ENCODE results near the gene ITPR2.

The ITPR2 gene

GRCh38 chr12:26727482-26728204 is 105.4 kb downstream of the ITPR2 start:
- DNase-seq (ENCODE audit: low read depth) = no peak
- H3K4me3 ChIP-seq (ENCODE audit: low read length) = no peak overlapping the region
- no peak for TF ChIP-seq CTCF (conservative IDR thresholded peaks at IDR 0.05; ENCODE audit: low read depth, low read length)

- no peak for TF ChIP-seq CTCF (conservative IDR thresholded peaks at IDR 0.05; ENCODE audit: low read depth, low read length)
- no peak overlapping the region for H3K4me3 ChIP-seq (ENCODE audit: low read length)
- no peak for DNase-seq (ENCODE audit: low read depth)
Observed at GRCh38 chr12:26726956-26727355, 106.0 kb downstream of the ITPR2 start.

GRCh38 chr12:26725276-26725916 is 107.6 kb downstream of the ITPR2 start:
- no peak for TF ChIP-seq CTCF (conservative IDR thresholded peaks at IDR 0.05; ENCODE audit: low read depth, low read length)
- no peak overlapping the region for H3K4me3 ChIP-seq (ENCODE audit: low read length)
- no peak for DNase-seq (ENCODE audit: low read depth)

GRCh38 chr12:26724309-26724702 is 108.7 kb downstream of the ITPR2 start:
- H3K4me3 ChIP-seq (ENCODE audit: low read length) = no peak overlapping the region
- no peak for DNase-seq (ENCODE audit: low read depth)
- no peak for TF ChIP-seq CTCF (conservative IDR thresholded peaks at IDR 0.05; ENCODE audit: low read depth, low read length)

- DNase-seq (ENCODE audit: low read depth) = no peak
- no peak for TF ChIP-seq CTCF (conservative IDR thresholded peaks at IDR 0.05; ENCODE audit: low read depth, low read length)
- H3K4me3 ChIP-seq (ENCODE audit: low read length) = no peak overlapping the region
Observed at GRCh38 chr12:26723379-26724308, 109.3 kb downstream of the ITPR2 start.

GRCh38 chr12:26721800-26722199 is 111.2 kb downstream of the ITPR2 start:
- DNase-seq (ENCODE audit: low read depth) = no peak
- TF ChIP-seq CTCF (conservative IDR thresholded peaks at IDR 0.05; ENCODE audit: low read depth, low read length) = no peak
- no peak overlapping the region for H3K4me3 ChIP-seq (ENCODE audit: low read length)

All from retinal pigment epithelial cell (primary cell).